Measurements from ENCODE around the gene GSTP1. TPM values are rescaled to one million over a fixed set of nuclear protein-coding genes. Genes with fewer than 3 reads are reported as not detected.

GSTP1 gene
- 444 and 488 TPM in 2 replicates for total RNA-seq

GRCh38 chr11:67583247-67584204, at the start of gene GSTP1:
TSS of gene GSTP1 (plus strand) at chr11:67583812. CDS start at chr11:67583844, 32 bp downstream.

GRCh38 chr11:67606492-67607295, 23.1 kb downstream of the GSTP1 start, which contains the start of gene NDUFV1:
TSS of gene NDUFV1 (plus strand) at chr11:67606936. CDS start at chr11:67607005, 69 bp downstream.

GRCh38 chr11:67629386-67630227, 46.0 kb downstream of the GSTP1 start, which contains the start of gene NUDT8:
TSS of gene NUDT8 (minus strand) at chr11:67629937. CDS start at chr11:67629911, 26 bp downstream.

Small RNA genes lying within 50 kb of the gene (small RNA-seq; reads per million reads assigned to genes)
- not detected for gene AP003385.3

Other genes with a start within 250 kb of the GSTP1 start
- gene POLD4, start 230.3 kb upstream of the GSTP1 start, total RNA-seq: 41.8 and 49.8 TPM in 2 replicates
- gene CLCF1, start 210.2 kb upstream of the GSTP1 start, total RNA-seq: 8.8 and 9.4 TPM in 2 replicates
- gene RAD9A, start 191.8 kb upstream of the GSTP1 start, total RNA-seq: 5.5 and 6.4 TPM in 2 replicates
- 131 and 138 TPM in 2 replicates for gene PPP1CA, start 182.0 kb upstream of the GSTP1 start, total RNA-seq
- gene TBC1D10C, start 179.7 kb upstream of the GSTP1 start, total RNA-seq: not detected in 2 replicates
- gene CARNS1, start 168.1 kb upstream of the GSTP1 start, total RNA-seq: 0.97 and 1.2 TPM in 2 replicates
- gene RPS6KB2, start 155.3 kb upstream of the GSTP1 start, total RNA-seq: 33.2 and 35.3 TPM in 2 replicates
- 0.11 and 0.26 TPM in 2 replicates for gene PTPRCAP, start 146.1 kb upstream of the GSTP1 start, total RNA-seq
- gene CORO1B, start 140.3 kb upstream of the GSTP1 start, total RNA-seq: 59.1 and 86.2 TPM in 2 replicates
- gene GPR152, start 131.1 kb upstream of the GSTP1 start, total RNA-seq: not detected in 2 replicates
- gene CABP4, start 128.5 kb upstream of the GSTP1 start, total RNA-seq: 0.11 TPM in 1 of 2 replicates, not detected in the other
- gene TMEM134, start 114.6 kb upstream of the GSTP1 start, total RNA-seq: 20.3 and 28.2 TPM in 2 replicates
- gene AIP, start 100.8 kb upstream of the GSTP1 start, total RNA-seq: 35.5 and 38.2 TPM in 2 replicates
- 15.5 and 17.0 TPM in 2 replicates for gene PITPNM1, start 78.4 kb upstream of the GSTP1 start, total RNA-seq
- 13.6 and 13.7 TPM in 2 replicates for gene CDK2AP2, start 75.7 kb upstream of the GSTP1 start, total RNA-seq
- gene CABP2, start 60.4 kb upstream of the GSTP1 start, total RNA-seq: not detected in 2 replicates
- gene NDUFV1, start 23.1 kb downstream of the GSTP1 start, total RNA-seq: 99.6 and 138 TPM in 2 replicates
- gene NUDT8, start 46.1 kb downstream of the GSTP1 start, total RNA-seq: 2.9 and 5.8 TPM in 2 replicates
- gene TBX10, start 56.0 kb downstream of the GSTP1 start, total RNA-seq: not detected in 2 replicates
- gene ACY3, start 66.9 kb downstream of the GSTP1 start, total RNA-seq: not detected in 2 replicates
- not detected in 2 replicates for gene ALDH3B2, start 90.8 kb downstream of the GSTP1 start, total RNA-seq